Osteocyte (in vitro differentiated cells): ENCODE measurements around the gene INTS7. TPM values are rescaled to one million over a fixed set of nuclear protein-coding genes. Genes with fewer than 3 reads are reported as not detected.
A peak's percentile ranks its signal among the peaks of the same experiment; 100 is the strongest.

Source experiments
- DNase-seq: peaks from one replicate; pipeline ENCODE4 v3.0.0; 2021; ENCODE audit warnings: mixed read lengths; ENCODE audit not compliant: unreplicated experiment; ENCODE audit errors: extremely low spot score
- H3K27ac Mint-ChIP-seq: one replicate; pipeline ENCODE4 v1.8.0; 2021; ENCODE audit warnings: mild to moderate bottlenecking, mixed read lengths; ENCODE audit not compliant: unreplicated experiment
- H3K27me3 Mint-ChIP-seq: one replicate; pipeline ENCODE4 v1.8.0; 2021; ENCODE audit warnings: mixed read lengths; ENCODE audit not compliant: unreplicated experiment
- H3K36me3 Mint-ChIP-seq: one replicate; pipeline ENCODE4 v1.8.0; 2021; ENCODE audit warnings: mixed read lengths; ENCODE audit not compliant: unreplicated experiment
- H3K4me1 Mint-ChIP-seq: one replicate; pipeline ENCODE4 v1.8.0; 2021; ENCODE audit warnings: mixed read lengths; ENCODE audit not compliant: unreplicated experiment
- H3K4me3 Mint-ChIP-seq: one replicate; pipeline ENCODE4 v1.8.0; 2021; ENCODE audit warnings: mild to moderate bottlenecking, moderate library complexity, mixed read lengths; ENCODE audit not compliant: unreplicated experiment
- H3K9me3 Mint-ChIP-seq: one replicate; pipeline ENCODE4 v1.8.0; 2021; ENCODE audit warnings: mixed read lengths; ENCODE audit not compliant: unreplicated experiment
- total RNA-seq: library from RNA; stranded (reverse); gene quantifications from 2 replicates; pipeline ENCODE4 v1.2.1, GENCODE V29; 2021
- TF ChIP-seq, protein P1 (sequence below): fragments of 200-600 bp; sonication (generic); IDR thresholded peaks from 2 replicates; pipeline ENCODE4 v1.5.0; 2021; ENCODE audit warnings: antibody characterized with exemption, mild to moderate bottlenecking, moderate library complexity

The INTS7 gene
- total RNA-seq, 1 donor from 2014 or later, result 18.4 TPM

DNA sequence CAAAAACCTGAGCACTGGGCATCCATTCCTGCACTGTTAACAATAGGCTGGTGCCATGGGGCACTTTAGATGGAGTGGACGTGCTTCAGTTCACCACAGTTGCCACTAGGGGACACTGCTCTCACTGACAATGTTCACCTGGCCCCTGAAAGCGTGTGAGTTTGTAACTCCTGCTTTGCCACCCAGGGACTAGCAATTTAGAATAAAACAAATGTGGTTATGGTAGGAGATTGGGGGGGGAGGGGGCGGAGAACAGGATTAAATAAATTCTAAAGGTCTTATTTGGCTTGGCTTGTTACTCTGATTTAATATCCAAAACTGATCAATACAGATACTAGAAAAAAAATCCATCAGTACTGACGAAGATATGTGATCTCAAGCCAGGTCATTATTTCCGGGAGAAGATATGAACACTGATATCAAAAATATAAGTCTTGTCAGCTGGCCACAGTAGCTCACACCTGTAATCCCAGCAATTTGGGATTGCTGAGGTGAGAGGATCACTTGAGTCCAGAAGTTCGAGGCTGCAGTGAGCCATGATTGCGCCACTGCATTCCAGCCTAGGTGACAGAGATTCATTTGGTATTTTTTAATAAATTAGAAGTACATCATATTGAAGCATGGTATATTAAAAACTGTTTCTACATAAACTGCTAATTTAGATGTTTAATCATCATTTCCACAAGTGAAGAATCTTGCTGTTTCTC, 23.2 kb downstream of the INTS7 start:
- no peaks in the 10 kb centered on the region for H3K4me1 Mint-ChIP-seq
- no peak for DNase-seq
- H3K27ac Mint-ChIP-seq, result no peak overlapping the region
- H3K9me3 Mint-ChIP-seq, result no peaks in the 10 kb centered on the region
- no peak overlapping the region for H3K4me3 Mint-ChIP-seq
- TF ChIP-seq, protein P1, sequence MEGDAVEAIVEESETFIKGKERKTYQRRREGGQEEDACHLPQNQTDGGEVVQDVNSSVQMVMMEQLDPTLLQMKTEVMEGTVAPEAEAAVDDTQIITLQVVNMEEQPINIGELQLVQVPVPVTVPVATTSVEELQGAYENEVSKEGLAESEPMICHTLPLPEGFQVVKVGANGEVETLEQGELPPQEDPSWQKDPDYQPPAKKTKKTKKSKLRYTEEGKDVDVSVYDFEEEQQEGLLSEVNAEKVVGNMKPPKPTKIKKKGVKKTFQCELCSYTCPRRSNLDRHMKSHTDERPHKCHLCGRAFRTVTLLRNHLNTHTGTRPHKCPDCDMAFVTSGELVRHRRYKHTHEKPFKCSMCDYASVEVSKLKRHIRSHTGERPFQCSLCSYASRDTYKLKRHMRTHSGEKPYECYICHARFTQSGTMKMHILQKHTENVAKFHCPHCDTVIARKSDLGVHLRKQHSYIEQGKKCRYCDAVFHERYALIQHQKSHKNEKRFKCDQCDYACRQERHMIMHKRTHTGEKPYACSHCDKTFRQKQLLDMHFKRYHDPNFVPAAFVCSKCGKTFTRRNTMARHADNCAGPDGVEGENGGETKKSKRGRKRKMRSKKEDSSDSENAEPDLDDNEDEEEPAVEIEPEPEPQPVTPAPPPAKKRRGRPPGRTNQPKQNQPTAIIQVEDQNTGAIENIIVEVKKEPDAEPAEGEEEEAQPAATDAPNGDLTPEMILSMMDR, result peak; percentile 90
- H3K36me3 Mint-ChIP-seq, result peaks cover 13% of the 10 kb centered on the region
- H3K27me3 Mint-ChIP-seq, result no peaks in the 10 kb centered on the region

DNA sequence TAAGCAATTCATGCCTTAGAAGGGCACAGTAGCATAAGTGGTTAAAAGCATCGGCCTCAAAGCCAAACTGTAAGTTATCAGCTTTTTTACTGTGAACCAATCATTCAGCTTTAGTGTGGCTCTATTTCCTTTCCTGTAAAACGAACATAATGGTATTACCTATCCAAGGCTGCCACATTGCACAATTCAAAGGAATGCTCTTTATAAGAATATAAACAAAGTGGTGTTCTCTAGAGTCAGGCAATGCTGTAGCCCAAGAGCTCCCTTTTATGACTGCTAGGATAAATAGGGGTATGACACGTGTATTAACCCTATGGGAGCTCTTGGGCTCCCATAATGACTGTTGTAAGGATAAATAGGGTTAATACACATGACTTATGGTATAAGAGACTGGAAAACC, 25.4 kb downstream of the INTS7 start:
- H3K27ac Mint-ChIP-seq, result no peak overlapping the region
- no peak for DNase-seq
- H3K4me3 Mint-ChIP-seq, result no peak overlapping the region
- H3K9me3 Mint-ChIP-seq, result no peaks in the 10 kb centered on the region
- peaks cover 11% of the 10 kb centered on the region for H3K4me1 Mint-ChIP-seq
- H3K27me3 Mint-ChIP-seq, result no peaks in the 10 kb centered on the region
- H3K36me3 Mint-ChIP-seq, result peaks cover 17% of the 10 kb centered on the region
- TF ChIP-seq, protein P1, result no peak

DNA sequence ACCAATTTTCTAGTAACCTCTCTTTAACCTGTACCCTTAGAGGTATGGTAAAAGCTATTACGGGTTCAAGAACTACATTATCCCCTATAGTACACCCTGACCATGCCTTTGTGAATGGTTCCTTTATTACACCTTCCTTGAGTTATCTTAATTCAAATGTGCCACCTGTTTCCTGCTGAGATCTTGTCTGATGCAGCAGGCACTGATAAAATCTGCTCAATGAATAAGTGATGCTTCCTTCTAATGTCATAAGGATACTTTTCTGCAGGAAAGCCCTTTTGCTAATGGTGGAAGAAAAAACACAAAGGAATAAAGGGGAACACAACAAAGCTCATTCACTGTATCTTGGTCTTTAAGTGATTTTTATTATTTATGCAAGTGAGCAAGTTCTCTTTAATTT, 25.8 kb downstream of the INTS7 start:
- Mint-ChIP-seq H3K9me3 (no peaks in the 10 kb centered on the region), H3K4me1 (peaks cover 13% of the 10 kb centered on the region), H3K27me3 (no peaks in the 10 kb centered on the region), H3K36me3 (peaks cover 17% of the 10 kb centered on the region), H3K4me3 (no peak overlapping the region), H3K27ac (no peak overlapping the region)
- no peak for DNase-seq
- TF ChIP-seq, protein P1, result no peak

DNA sequence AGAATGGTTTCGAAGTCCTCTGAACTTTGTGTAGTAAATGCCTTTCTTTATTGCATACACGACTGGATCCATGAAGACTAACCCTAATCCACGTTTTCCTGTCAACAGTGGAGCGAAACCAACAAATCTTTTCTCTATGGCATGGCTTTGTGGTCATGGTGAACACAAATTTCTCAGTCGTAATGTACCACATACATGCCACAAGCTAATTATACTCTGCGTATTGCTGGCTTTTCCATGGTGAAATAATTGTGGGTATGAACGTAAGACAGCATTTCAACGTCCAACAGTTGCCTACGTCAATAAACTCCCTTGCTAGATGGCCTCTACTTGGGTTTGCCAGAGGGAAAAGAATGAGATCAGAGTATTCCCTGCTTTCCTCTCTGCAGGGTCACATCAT, 27.5 kb downstream of the INTS7 start:
- no peak for DNase-seq
- Mint-ChIP-seq H3K4me3 (no peak overlapping the region), H3K9me3 (no peaks in the 10 kb centered on the region), H3K27ac (no peak overlapping the region), H3K4me1 (peaks cover 13% of the 10 kb centered on the region), H3K36me3 (peaks cover 26% of the 10 kb centered on the region), H3K27me3 (no peaks in the 10 kb centered on the region)
- TF ChIP-seq, protein P1, result no peak

DNA sequence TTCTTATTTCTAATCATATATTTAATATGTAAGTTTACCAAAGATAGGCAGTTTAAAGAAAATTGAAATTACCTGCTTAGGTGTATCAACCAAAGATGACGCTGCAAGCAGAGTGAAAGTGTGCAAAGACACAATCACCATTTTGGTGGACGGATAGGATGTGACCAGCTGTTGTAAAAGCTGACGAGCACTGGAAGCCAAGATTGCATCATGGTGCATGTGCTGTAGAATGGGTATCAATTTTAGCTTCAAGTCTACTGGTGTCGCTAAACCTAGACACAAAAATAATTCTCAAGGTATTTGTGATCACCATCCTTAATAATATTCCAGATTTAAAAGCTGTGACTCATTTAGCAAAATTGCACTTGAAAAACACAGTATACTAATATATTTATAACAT, 28.2 kb downstream of the INTS7 start:
- Mint-ChIP-seq H3K4me3 (no peak overlapping the region), H3K27me3 (no peaks in the 10 kb centered on the region)

More for the DNA sequence above, 28.2 kb downstream of the INTS7 start:
- TF ChIP-seq, protein P1, result no peak
- H3K36me3 Mint-ChIP-seq, result peaks cover 28% of the 10 kb centered on the region
- H3K4me1 Mint-ChIP-seq, result peaks cover 13% of the 10 kb centered on the region
- DNase-seq, result no peak
- H3K9me3 Mint-ChIP-seq, result no peaks in the 10 kb centered on the region
- no peak overlapping the region for H3K27ac Mint-ChIP-seq
